Caki2 (cell line): ENCODE data around the gene ANKRD34B. TPM values are rescaled to one million over a fixed set of nuclear protein-coding genes. Genes with fewer than 3 reads are reported as not detected.
"Not testable (repeated sequence)": the region's sequence is repeated elsewhere in the genome, so short reads cannot be mapped to it uniquely, and the experiment has no call there.

Experiments
- DNase-seq: peaks from one replicate; pipeline ENCODE4 v3.0.0-alpha.2; 2015; ENCODE audit warnings: low read depth
- in situ Hi-C: cut with HindIII; loops from 2 replicates; pipeline ENCODE4 v1.10.0; 2016; ENCODE audit warnings: low sequenced_read_pairs, low pct_unique_long_range_greater_than_20kb, mixed read lengths
- total RNA-seq: library from RNA; depleted of rRNA; stranded (reverse); fragments of >200 nt; shearing (Covaris generic); gene quantifications from 2 replicates; pipeline ENCODE4 v1.2.3, GENCODE V29; 2014; ENCODE audit warnings: low replicate concordance; rRNA removed

ANKRD34B gene
- total RNA-seq = 3.3 and 3.4 TPM in 2 replicates

GRCh38 chr5:80569961-80570786, at the start of gene ANKRD34B:
Gene ANKRD34B, minus strand, starts transcription at chr5:80570280. Its CDS starts 10,261 bp downstream, at chr5:80560019.
- DNase-seq = peak; percentile 56
- in situ Hi-C loops = no loop called here

- no peak for DNase-seq
Observed at GRCh38 chr5:80619086-80619485, 49.0 kb upstream of the ANKRD34B start.

GRCh38 chr5:80618438-80618837, 48.4 kb upstream of the ANKRD34B start:
- no peak for DNase-seq
- in situ Hi-C loops = no loop called here

More at GRCh38 chr5:80619086-80619485, 49.0 kb upstream of the ANKRD34B start:
- in situ Hi-C loops = no loop called here

GRCh38 chr5:80615266-80615914, 45.3 kb upstream of the ANKRD34B start:
- in situ Hi-C loops = no loop called here

GRCh38 chr5:80609692-80610091, 39.6 kb upstream of the ANKRD34B start:
- in situ Hi-C loops = no loop called here
- DNase-seq = no peak

More at GRCh38 chr5:80615266-80615914, 45.3 kb upstream of the ANKRD34B start:
- no peak for DNase-seq

- in situ Hi-C loops = no loop called here
- no peak for DNase-seq
Observed at GRCh38 chr5:80608731-80609130, 38.7 kb upstream of the ANKRD34B start.

- in situ Hi-C loops = no loop called here
- no peak for DNase-seq
Observed at GRCh38 chr5:80607832-80608231, 37.8 kb upstream of the ANKRD34B start.

- in situ Hi-C loops = no loop called here
- no peak for DNase-seq
Observed at GRCh38 chr5:80607343-80607742, 37.3 kb upstream of the ANKRD34B start.

GRCh38 chr5:80600943-80601693, 31.0 kb upstream of the ANKRD34B start:
- in situ Hi-C loops = no loop called here
- DNase-seq = no peak

- in situ Hi-C loops = no loop called here
- DNase-seq = no peak
Observed at GRCh38 chr5:80597500-80597899, 27.4 kb upstream of the ANKRD34B start.

- in situ Hi-C loops = no loop called here
- DNase-seq = no peak
Observed at GRCh38 chr5:80594810-80595209, 24.7 kb upstream of the ANKRD34B start.

GRCh38 chr5:80592761-80593160, 22.7 kb upstream of the ANKRD34B start:
- in situ Hi-C loops = no loop called here
- DNase-seq = no peak

- no peak for DNase-seq
Observed at GRCh38 chr5:80592105-80592504, 22.0 kb upstream of the ANKRD34B start.

GRCh38 chr5:80591352-80591751, 21.3 kb upstream of the ANKRD34B start:
- in situ Hi-C loops = no loop called here
- peak; percentile 90 for DNase-seq

More at GRCh38 chr5:80592105-80592504, 22.0 kb upstream of the ANKRD34B start:
- in situ Hi-C loops = no loop called here

GRCh38 chr5:80590766-80591165, 20.7 kb upstream of the ANKRD34B start:
- in situ Hi-C loops = no loop called here
- peak; percentile 71 for DNase-seq

- no peak for DNase-seq
- in situ Hi-C loops = no loop called here
Observed at GRCh38 chr5:80588858-80589540, 18.9 kb upstream of the ANKRD34B start.

GRCh38 chr5:80584770-80585169, 14.7 kb upstream of the ANKRD34B start:
- DNase-seq = no peak
- in situ Hi-C loops = no loop called here

GRCh38 chr5:80580291-80580690, 10.2 kb upstream of the ANKRD34B start:
- in situ Hi-C loops = not testable (repeated sequence)

More at GRCh38 chr5:80580291-80580690, 10.2 kb upstream of the ANKRD34B start:
- DNase-seq = not testable (repeated sequence)
